Measurements from ENCODE around the gene HOTAIR.

The HOTAIR gene

DNA sequence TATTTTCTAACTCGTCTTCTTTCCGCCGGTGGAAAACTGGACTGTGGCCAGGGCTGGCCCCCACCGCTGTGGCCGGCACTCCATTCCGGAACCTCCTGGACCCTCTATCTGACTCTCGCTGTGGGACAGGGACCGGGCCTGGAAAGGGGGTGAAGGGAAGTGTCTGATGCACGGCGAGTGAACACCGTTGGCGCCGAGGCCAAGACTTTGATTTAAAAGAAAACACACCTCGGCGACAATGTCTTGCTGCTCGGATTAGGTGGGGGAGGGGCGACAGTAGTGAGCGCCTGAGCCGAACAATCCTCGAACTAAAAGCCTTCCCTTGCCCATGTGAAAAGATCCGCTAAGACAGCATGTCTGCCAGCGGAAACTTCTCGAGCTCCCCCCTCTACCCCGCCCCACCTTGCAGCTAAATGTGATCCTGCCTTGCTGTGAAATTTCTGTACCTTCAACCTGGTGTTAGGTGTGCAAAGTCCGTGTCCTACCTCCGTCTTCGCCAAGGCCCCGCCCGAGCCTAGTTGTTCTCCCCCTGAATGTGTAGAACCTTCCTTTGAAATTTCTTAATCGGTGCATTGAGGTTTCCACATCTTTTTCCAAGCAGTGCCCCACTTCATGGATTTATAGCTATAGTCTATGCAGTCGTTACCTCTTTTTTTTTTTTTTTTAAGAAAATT, 862 bp upstream of the HOTAIR start:
- no peak for DNase-seq (ENCODE audit: low spot score)

DNA sequence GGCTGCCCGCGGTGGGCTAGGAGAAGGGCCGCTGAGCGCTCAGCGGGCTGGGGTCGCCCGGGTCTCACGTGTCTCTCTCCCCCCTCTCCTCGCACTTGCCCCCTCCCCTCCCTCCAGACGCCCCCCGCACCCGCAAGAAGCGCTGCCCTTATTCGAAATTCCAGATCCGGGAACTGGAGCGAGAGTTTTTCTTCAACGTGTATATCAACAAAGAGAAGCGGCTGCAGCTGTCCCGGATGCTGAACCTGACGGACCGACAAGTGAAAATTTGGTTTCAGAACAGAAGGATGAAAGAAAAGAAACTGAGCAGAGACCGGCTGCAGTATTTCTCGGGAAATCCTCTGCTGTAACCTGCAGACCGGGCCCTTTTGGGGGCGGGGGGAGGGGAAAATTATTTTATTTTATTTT, 314 bp upstream of the HOTAIR start:
- DNase-seq (ENCODE audit: low spot score) = no peak

DNA sequence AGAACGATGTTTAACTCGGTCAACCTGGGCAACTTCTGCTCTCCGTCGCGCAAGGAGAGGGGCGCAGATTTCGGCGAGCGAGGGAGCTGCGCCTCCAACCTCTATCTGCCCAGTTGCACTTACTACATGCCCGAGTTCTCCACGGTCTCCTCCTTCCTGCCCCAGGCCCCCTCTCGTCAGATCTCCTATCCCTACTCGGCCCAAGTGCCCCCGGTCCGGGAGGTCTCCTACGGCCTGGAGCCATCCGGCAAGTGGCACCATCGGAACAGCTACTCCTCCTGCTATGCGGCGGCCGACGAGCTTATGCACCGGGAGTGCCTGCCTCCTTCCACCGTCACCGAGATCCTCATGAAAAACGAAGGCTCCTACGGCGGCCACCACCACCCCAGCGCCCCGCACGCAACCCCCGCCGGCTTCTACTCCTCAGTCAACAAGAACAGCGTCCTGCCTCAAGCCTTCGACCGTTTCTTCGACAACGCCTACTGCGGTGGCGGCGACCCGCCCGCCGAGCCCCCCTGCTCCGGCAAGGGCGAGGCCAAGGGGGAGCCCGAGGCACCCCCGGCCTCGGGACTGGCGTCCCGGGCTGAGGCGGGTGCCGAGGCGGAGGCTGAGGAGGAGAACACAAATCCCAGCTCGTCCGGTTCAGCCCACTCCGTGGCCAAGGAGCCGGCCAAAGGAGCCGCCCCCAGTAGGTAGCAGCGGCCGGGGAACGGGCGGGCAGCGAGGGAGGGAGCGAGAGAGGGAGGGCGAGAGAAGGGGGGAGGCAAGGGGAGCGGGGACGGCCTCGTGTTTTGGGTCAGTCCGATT, 1.3 kb downstream of the HOTAIR start:
- no peak for DNase-seq (ENCODE audit: low spot score)

DNA sequence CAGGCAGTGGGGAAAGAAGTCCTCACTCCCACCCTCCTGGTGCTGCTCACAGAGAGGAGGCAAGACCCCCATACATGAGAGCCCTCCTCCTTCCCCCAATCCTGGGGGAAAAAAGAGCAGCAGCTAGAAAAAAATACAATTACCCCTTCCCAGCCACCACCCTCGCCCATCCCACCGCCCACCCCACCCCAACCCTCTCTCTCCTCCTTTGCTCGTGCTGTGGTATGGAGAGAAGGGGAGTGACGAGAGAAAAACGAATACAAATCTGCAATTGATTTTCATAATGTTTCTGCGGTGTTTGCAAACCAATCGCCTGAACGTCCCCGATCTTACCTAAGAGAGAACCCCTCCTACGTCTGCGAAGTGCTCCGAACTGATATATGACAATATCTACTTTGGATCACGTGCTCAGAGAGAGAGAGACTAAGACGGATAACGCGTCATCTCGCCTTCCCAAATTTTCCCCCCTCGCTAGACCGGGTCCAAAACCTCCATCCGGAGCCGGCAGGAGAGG, 2.0 kb downstream of the HOTAIR start, which contains the start of gene HOXC11:
Gene HOXC11, plus strand, starts transcription at position 405 of the 514 bp plus-strand sequence. CDS start 116 bp downstream, outside the sequence.
- DNase-seq (ENCODE audit: low spot score) = no peak

DNA sequence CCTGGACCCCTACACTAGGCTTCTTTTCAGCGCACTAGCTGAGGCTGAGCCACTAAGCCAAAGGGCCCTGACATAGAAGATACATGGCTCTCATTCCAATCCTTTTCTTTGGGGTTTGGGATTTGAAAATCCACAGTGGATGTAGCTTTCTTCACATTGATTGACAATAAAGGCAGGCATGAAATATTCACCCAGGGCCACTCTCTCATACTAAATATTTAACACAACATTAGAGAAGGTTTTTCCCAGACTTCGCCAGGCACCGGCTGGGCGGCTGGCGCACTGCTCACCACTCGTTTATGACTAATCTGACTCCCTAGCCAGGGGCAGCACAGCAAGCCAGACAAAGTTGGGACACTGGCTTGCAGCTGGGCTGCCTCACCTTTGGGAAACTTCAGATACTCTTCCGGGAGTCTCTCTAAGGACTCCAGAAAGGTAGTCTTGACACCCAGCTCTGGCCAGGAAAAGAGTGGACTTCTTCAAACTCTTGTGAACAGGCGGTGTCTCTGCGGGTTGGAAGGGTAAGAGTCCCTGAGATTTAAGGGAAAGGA, 2.5 kb downstream of the HOTAIR start:
- no peak for DNase-seq (ENCODE audit: low spot score)

DNA sequence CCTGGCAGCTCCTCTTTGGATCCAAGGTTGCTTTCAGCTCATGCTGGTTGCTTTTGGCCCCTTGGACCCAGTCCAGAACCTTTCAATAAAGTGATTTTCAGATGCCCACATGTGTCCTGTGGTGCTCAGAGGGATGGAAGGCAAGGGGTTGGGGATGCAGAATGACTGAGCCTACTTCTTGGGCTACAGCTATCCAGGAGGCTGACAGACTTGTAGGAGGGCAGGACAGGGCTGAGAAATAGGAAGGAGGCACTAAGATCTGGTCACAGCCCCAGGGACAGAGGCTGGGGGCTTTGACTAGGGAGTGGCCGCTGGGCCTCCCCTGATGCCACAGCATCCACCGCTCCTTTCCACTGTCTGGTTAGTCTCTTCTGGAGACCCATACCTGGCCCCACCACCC, 3.1 kb downstream of the HOTAIR start:
- DNase-seq (ENCODE audit: low spot score) = no peak

DNA sequence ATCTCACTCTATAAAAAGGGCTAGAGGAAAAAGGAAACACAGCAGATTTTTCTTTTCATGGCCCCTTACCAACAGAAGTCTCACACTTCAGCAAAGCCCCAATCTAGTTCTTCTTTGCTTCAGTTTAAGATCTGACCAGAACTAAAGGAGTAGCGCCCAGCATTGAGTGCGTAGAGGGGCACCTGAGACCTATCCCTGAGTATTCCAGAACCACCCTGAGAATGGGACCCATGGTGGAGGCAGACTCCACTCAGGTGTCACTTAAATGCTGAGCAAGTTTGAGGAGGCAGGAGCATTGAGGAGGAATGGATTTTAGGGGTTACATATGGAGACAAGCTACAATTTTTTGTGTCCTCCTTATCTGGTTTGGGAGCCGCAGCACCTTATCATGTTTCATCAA, 3.6 kb downstream of the HOTAIR start:
- DNase-seq (ENCODE audit: low spot score) = no peak

DNA sequence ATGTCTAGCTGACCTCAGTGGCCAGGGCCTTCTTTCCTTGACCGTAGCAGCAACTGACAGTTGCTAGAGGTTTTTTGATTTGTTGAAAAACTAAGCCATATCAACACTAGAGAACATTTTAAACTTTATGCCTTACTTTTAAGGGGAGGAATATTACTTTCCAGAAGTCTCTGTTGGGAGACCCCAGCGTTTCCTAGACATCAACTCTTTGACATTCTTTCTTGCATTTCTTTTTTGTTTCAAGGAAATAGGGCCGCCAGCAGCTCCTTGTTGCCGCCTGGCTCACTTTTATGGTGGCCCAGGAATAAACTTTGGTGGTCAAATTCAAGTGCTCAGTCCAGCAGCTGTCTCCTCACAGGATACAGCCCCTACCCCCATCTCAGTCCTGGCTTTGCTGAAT, 4.3 kb downstream of the HOTAIR start:
- no peak for DNase-seq (ENCODE audit: low spot score)

DNA sequence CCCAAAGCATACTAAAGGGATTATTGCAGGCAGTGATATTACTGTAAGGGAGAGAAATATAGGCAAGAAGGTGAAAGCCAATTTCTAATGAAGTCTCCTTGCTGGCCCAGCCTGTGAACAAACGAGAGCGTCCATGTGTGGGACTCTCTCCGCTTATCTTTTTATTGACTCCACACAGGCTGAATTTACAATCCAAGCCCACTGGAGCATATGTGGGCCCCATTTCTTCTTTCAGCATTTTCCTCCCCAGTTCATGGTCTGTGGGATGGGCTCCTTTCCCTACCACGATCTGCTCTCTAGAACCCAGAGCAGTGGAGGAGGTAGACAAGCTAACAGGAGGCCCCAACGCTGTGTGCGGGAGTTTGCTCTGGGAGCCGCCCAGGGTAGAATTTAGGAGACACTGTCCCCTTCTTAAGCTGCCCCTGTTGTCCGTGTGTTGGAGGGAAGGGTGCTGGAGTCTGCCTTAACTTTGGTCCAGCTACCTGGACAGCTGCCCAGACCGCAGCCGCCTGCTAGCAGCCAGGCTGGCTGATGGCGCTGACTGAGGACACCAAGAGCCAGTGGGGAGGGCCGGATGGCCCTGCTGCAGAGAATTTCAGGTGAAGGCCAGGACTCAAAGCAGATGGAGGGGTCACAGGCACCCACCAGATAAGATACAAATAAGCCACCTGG, 5.0 kb downstream of the HOTAIR start:
- no peak for DNase-seq (ENCODE audit: low spot score)

DNA sequence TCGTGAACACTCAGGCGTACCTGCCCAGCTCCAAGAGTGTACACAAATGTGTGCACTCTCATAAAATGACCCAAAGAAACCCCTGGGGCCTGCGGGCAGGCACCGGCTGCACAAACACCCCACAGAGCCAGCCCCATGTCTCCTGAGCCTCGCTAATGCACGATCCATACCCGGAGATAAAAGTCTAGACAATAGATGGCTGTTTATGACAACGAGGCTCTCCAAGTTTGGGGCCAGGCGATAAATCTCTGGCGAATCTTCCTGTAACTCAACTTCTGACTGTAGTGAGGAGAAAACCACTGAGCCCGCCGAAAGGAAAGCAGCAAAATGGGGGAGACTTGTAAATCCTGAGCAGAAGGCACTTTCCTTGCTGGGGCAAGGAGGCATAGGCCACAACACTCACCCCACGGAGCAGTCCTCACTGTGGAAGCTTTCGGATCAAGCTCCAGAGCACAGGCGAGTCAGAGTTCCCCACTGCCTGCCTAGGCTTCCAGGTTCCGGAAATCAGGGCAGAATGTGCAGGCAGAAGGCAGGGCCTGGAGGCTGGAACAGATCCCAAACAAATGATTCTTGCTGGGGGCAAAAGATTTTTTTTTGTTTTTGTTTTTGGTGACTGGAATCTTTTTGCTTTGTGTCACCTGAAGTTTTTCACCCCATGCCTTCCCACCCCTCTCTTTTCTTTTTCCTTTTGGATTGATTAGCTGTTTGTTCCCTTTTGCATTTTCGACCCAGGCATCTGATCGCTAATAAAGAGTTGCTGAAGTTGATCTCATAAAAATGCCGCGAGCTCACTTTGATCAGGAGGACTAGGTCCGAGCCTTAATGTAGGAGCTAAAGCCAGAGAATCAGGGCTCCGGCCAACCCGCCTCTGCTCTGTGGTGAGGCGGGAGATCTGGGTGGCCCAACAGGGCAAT, 6.3 kb downstream of the HOTAIR start:
- no peak for DNase-seq (ENCODE audit: low spot score)

DNA sequence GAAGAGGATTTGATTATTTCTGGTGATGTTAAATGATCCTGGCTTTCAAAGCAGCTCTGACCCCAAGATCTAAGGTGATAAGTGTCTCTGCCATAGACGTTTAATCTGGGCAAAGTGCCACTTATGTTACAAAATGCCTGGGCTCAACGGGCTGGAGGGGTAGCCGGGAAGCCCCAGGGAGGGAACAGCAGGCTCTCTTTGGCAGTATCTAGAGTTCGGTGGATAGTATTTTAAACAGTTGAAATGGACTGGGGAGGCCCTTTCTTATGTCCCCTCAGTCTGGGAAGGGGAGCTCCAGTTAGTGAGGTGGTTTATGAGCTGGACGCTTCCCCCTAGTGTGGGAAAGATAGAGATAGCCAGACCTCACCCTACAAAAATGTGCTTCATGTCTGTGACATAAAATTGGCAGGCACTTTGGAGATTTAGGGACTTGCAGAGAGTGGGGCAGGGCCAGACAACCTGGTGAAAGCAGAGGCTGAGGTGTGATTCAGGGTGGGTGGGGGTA, 7.3 kb downstream of the HOTAIR start:
- no peak for DNase-seq (ENCODE audit: low spot score)

DNA sequence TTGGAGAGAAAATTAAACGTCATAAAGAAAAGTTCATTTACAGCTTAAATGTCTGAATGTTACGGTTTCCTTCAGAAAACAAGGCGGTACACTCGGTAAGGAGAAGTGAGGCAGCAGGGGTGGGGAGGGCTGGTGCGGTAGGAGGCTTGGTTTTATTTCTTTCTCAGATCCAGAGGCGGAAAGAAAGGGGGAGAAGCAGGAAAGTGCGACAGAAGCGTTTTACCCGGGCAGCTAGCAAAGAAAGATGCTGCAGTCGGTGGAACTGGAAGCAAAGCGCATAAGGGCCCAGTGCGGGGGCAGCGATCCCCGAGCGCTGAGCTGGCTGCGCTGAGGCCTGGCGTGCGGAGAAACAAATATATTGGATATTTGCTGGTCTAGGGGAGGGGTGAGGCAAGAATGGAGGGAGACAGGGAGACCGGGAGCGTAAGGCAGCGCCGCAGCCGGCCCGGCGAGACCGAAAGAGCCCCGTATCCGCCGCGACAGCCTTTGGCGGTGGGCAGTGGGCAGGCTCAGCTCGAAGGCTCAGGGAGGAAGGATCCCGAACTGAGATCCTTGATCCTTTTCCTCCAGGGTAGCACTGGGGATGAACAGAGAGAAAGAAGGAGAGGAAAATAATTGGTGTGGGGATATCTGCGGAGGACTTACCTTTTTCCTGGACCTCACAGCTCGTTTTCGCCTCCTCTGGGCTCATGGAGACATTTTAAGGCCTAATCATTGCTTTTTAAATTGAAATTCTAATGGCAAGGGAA, 8.2 kb downstream of the HOTAIR start:
- no peak for DNase-seq (ENCODE audit: low spot score)

DNA sequence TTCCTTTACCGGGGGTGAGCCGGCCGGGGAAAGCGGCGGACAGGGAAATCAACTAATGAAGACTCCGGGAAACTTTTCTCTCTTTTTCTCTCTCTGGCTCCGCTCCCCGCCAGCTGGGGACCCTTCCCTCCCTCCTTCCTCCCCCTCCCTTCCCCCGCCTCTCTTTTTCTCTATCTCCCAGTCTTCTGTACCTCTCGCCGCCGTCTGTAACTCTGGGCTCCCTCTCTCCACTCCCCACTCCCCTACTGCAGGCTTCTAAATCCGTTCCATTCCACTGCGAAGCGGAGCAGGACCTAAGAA, 8.7 kb downstream of the HOTAIR start:
- no peak for DNase-seq (ENCODE audit: low spot score)

DNA sequence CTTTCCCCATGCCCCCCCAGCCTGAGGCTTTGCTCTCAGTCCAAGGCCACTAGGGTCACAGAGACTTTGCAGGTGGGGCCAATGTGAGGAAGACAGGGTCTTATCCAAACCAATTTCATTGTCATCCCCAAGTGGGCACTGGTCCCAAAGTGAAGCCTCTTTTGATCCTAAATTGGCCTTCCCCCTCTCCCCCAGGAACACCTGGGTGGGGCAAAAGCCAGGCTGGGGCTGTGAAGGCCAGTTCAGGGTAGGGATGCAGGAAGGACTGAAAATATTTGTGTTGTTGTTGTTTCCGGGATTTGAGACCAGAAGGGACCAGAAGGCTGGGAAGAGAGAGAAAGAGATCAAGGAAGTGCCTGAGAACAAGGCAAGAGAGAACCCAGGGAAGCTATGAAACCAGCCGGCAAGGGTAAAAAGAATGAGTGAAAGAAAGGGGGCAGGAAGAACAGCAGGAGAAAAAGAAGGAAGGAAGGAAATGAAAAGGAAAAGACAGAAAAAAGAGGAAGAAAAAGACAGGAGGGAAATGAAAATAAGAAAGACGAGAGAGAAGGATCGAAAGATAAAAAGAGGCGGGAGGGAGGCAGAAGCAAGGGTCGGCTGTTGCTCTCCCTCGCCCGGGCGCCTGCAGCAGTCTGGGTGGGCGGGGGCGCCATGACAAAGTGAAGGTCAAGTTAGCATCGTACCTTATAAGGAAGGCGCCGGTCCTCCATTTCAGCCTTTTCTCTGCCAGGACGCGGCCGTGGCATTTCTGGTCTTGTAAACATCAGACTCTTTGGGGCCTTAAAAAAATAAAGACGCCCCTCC, 9.3 kb downstream of the HOTAIR start:
- DNase-seq (ENCODE audit: low spot score) = no peak

DNA sequence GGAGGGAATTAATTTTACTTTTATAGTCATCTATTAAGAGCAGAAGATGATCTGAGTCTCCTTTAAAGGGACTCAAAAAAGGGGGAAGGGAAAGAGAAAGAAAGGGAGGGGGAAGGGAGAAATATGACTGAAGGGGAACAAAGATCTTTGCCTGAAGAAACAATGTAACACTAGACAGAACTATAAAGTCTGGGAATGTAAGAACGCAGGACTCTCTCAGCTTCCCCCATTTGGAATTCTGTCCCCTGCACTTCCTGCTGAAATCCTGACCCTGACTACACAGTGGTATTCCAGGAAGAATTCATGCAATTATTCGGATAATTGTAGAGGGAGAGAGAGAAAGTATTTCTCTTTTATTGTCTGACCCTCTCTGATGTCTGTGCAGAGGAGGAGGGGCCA, 10.4 kb downstream of the HOTAIR start:
- no peak for DNase-seq (ENCODE audit: low spot score)

DNA sequence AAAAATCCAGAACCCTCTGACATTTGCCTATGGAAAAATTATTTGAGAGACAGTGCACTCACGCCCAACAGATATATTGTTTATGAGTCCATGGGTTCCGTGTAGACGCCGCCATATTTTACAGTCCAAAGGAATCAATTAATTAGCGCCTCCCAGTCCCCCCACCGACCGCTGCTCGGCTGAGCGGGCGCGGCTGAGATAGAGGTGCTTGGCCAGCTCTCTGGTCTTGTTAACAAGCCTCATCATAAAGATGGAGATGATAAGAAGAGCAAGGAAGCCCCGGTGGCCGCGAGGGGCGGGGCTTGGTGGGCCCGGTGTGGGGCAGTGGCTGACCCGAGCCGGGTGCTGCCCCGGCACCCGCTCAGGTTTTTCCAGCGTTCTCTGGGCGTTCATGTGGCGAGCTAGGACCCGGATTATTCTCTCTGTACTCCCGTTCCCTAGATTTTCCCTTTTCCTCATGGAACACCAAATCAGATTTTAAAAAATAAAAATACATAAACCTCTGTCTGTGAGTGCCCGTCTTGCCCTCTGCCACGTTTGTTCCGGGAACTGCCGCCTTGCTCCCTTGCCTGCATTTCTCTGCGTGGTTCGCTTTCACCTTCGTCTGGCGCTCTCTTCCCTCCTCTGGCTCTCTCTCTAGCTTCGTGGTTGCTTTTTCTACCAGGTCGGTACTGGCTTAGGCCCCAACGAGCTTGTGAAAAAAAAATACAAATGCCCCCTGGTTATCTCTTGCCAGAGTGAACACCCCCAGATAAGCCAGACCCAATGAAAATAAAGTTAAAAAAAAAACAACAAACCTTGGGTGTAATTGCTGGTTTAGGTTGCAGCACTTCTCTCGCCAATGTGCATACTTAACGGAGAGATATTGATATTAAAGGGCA, 11.1 kb downstream of the HOTAIR start:
- DNase-seq (ENCODE audit: low spot score) = no peak

DNA sequence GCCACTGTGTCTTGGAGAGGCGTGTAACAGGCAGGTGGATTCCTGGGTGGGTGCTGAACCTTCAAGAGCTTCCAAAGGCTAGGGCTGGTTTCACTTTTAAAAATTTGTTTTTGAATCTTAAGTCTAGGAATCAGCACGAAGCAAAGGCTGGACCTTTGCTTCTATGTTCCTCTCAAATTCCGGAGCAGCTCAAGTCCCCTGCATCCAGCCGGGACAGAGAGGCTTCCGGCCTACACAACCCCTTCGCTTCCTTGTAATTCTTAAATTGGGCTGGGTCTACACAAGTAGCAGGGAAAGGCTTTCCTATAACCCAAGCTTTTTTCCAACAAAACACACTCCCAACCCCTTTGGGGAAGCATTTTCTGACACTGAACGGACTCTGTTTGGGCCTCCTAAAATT, 11.7 kb downstream of the HOTAIR start:
- DNase-seq (ENCODE audit: low spot score) = no peak

DNA sequence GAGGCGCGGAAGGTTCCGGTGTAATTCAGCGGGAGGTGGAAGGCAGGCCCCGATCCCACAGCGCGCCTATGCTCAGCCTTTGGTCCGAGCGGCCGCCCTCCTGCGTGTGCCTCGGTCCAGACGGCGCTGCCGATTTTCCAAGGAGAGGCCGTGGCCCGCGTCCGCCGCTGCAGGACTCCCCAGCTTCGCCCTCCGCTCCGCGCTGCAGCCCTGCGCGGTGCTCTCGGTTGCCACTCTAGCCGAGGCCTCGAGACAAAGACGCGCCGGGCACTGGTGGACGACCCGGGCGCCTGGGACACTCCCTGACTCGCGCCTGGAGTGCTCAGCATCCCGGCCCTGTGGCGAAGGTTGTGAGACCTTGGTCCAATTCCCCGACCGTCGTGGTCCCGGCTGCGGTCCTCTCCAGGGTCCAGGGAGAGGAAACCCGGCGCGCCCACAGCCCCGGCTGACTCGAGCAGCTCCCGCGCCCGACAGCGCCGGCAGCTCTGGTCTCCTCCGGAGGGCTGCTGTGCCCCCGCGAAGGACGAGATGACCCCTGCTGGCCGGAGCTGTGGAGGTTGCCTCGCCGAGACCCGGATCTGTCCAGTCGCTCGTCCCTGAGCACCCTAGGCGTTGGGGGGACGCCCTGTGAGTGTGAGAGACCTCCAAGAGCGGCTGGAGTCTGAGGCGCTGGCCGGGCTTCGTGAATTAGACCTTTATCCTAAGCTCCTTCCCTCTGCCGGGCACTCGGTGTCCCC, 13.6 kb downstream of the HOTAIR start:
- peak; percentile 85 for DNase-seq (ENCODE audit: low spot score)

Measured in ecto neural progenitor cell (in vitro differentiated cells).